Activated gamma-delta T cell (primary cell): Measurements from ENCODE around the gene RETREG1.
"Not testable (repeated sequence)": the region's sequence is repeated elsewhere in the genome, so short reads cannot be mapped to it uniquely, and the experiment has no call there.

ENCODE experiments used
- DNase-seq: peaks from one replicate; lab custom pipeline; 2025; lab: John Stamatoyannopoulos, UW

The RETREG1 gene

DNA sequence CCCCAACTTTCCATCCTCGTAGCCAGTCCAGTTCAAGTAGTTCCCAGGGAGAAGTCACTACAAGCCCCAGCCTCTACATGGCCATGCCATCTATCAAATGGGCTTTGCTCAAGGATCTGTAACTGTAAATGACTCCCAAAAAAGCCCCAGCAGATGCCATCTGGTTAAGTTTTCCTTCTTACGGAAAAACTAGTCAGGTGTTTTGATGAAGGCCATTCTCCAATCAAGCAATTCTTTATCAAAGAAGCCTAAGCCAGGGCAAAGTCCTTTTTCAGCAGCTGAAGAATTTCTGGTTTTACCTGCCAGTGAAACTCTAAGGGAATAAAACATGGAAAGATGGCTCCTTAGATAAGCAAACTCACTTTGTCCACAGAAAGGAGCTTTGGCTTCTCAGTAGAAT, 129.3 kb downstream of the RETREG1 start:
- no peak for DNase-seq

GRCh38 chr5:16486711-16487111, 130.1 kb downstream of the RETREG1 start:
- DNase-seq: no peak

DNA sequence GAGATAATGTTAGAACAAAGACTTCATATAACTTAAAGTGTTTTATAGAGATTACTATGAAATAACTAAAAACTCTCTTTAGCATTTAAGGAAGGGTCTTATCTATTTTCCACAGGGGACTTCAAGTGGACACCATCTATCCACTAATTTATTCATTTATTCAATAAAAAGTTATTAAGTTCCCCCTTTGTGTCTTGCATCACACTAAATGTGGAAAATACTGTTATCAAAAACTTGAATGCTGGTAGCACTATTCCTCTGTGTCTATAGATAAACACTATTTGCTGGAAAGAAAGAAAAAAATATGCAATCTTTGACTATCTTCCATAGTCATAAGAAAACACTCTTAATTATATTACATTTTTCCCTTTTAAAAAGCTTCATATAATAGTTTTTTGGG, 131.1 kb downstream of the RETREG1 start:
- no peak for DNase-seq

DNA sequence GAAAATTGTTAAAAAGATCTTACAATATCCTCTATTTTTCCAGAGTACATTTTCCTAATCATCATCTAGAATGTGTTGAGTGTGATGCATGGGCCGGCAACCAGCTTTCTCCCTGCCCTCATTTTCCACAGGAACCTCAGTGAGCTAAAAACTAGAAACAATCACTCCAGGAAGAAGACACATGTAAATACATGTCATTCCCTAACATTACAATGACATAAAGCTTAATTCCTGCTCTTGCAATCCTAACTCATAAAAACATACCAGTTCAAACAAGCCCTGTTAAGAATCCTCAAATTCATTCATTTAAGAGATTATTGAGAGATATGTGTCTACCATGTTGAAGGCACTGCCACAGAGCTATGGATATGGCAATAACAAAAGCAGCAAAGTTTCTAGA, 132.7 kb downstream of the RETREG1 start:
- DNase-seq: no peak

DNA sequence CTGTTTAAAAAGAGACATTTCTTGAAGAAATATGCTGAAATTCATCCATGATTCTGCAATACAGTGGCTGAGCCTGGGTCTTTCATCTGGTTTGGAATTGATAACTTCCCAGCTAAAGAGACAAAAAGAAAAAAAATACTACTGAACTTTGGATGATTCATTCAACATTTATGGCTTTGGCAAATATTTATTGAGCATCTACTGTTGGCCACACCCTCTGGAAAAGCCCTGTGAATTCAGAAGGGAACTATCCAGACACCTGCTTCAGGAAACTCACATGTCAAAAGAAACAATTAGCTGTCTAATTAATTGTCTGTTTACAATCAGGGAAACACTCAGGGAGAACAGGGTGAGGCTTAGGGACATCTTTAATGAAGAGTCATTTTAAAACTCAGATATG, 133.4 kb downstream of the RETREG1 start:
- no peak for DNase-seq

DNA sequence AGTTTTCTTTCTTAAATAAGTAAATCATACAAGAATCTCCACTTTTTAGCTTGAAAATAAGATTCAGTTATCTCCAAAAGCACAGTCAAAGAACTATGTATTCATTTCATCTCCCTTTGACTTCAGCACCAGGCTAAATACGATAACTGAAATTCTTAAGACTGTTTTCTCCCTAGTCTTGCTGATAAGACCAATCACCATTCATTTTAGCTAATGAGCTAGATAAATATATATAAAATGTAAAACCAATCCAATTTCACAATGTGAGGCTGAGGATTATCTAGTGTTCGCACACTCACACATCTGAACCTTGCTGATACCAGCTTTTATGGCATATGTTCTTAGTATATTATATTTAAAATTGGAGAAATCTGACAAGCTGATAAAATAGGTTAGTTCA, 133.9 kb downstream of the RETREG1 start:
- DNase-seq: no peak

GRCh38 chr5:16480821-16481538, 135.8 kb downstream of the RETREG1 start:
- no peak for DNase-seq

DNA sequence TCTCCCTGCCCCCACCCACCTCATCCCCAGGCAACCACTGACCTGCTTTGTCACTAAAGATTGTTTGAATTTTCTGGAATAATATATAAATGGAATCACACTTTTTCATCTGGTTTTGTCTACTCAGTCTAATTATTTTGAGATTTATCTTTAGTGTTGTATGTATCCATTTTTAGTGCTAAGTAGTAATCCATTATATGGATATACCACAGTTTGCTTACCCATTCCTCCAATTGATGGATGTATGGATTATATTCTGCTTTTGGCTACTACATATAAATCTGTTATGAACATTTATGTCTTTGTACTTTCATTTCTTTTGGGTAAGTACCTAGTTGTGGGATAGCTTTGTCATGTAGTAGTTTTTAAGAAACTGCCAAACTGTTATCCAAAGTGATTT, 136.7 kb downstream of the RETREG1 start:
- no peak for DNase-seq

DNA sequence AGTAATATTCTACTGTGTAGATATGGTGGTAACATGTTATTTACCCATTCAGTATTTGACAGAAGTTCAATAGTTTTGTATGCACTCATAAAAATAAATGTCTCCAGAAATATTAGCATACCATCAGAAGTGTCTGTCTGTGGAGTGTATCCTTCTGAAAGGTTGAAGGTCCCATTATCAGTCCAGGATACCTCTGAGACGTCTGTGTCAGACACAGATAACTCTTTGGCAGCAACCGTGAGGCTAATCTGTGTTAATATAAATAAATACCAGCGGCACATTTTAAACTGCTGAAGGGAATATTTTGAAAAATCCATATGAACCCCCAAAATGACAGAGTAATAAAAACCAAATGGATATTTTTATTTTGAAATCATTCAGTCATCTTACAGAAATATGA, 139.3 kb downstream of the RETREG1 start:
- DNase-seq: no peak

GRCh38 chr5:16476417-16476816, 140.4 kb downstream of the RETREG1 start:
- DNase-seq: not testable (repeated sequence)

- DNase-seq: no peak
Observed at GRCh38 chr5:16471387-16471786, 145.4 kb downstream of the RETREG1 start.

GRCh38 chr5:16467363-16468219, 149.2 kb downstream of the RETREG1 start:
- DNase-seq: no peak

DNA sequence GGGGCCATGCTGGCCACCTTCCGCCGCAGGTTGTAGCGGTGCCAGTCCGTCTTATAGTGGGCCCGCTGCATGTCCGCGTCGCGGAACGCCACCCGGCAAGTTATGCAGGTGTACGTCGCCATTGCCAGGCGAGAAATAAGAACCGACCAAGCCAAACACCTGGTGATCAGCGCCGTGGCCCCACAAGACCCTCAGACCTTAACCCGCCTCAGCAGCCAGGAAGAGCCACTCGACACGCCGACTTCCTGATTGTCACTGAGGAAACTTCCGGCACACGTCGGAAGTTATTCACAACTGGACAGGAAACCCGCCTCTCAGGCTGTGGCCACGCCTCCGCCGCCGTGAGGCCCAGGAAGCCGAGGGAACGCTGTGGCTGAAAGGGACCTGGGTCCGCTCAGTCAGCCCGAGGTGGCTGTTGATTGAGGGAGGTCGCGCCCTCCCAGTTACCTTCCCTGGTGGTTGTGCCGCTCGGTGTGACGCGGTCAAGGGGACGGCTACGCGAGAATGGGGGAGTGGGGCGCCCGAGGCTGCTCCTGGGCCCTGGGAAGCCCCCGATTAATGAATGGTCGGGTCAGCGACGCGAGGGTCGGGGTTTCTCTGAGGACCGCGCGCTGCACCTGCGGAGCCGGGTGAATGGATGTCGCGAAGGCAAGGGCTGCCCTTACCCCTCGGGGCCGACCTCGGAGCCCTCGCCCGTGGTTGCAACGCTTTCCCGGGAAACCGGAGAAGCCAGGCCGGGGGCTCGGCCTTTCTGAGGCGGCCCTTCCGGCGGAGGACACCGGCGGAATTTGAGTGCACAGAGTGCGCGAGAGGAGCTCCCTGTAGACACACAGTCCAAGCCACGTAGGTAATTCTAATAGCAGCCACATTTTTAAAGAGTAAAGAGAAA, 151.0 kb downstream of the RETREG1 start, which contains the start of gene ZNF622:
ZNF622 (minus strand) TSS at position 257 of the 889 bp plus-strand sequence; CDS start at position 122, 135 bp downstream.
- DNase-seq: peak; percentile 76

DNA sequence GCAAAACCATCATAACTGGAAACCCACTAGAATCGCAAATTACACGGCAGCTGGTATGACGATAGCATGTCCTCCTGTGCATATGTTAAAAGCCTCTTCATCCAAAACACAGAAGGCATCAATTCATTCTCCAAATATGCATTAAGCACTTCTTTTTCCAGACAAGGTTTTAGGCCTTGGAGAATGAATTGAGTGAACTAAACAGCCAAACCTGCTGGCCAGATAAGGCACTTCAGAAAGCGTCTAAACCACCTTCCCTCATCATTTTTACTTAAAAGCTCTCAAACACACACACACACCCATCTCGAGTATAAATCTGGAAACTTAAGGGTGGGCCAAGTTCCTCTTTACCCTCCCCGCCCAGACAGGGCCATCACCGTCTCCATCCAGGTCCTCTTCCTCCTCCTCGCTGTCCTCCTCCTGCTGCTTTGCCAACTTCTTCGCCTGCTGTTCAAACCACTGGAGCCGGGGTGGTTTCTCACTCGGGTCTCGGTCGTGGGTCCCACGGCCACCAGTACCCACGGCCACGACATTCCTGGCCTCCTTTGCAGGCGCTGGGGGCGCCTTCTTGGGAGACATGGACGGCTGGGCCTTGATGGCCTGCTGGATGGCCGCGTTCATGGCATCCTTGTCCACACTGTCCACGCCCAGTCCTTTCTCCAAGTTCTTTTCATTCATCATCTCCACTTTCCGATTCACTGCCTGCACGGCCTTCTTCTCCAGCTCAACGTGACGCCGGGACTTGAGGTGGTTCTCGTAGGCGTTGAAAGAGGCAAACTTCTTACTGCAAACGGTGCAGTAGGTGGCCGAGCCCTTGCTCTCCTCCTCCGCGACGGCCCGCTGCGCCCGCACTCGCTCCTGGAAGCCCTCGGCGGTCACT, 151.9 kb downstream of the RETREG1 start:
- no peak for DNase-seq

DNA sequence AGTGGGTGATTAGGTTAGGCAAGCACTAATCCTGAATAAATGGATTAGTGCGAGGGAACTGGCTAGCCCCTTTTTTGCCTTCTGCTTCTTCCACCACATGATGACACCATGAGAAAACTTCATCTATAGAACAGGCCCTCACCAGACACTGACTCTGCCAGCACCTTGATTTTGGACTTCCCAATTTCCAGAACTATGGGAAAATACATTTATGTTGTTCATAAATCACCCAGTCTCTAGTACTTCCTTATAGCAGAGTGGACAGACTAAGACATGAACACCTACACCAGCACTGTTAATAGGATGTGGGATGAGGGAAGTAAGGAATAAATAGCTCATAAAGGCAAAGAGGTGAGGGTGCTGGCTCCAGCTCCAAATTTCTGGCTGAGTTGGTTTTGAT, 152.6 kb downstream of the RETREG1 start:
- DNase-seq: no peak

- no peak for DNase-seq
Observed at GRCh38 chr5:16461782-16462181, 155.0 kb downstream of the RETREG1 start.

DNA sequence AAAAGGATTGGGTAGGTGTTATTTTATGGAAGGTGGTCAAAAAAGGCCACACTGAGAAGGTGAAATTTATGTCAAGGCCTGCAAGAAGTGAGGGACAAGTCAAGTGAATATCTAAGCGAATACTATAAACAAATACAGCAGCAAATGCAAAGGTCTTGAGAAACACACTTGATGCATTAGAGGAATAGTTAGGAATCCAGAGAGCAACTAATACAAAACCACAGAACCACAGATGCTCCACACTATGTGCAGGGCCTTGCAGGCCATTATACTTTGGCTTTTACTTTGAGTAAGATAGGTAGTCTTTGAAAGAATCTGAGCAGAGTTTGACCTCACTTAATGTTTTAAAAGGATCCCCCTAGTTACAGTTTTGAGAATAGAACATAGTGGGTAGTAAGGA, 155.8 kb downstream of the RETREG1 start:
- DNase-seq: no peak

DNA sequence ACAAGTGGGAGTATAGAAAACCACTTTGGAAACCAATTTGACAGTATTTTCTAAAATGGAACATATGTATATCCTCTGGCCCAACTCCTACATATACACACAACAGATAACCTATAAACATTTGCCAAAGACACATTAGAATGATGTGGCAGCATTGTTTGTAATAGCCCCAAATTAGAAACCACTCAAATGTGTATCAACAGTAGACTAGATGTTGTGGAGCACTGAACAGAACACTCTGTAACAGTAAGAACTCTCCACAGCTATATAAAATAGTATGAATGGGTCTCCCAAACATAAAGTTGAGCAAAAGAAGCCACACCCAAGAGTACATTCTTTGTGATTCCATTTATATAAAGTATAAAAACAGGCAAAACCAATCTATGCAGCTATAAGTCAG, 157.3 kb downstream of the RETREG1 start:
- DNase-seq: no peak

- DNase-seq: no peak
Observed at GRCh38 chr5:16457853-16458252, 158.9 kb downstream of the RETREG1 start.

DNA sequence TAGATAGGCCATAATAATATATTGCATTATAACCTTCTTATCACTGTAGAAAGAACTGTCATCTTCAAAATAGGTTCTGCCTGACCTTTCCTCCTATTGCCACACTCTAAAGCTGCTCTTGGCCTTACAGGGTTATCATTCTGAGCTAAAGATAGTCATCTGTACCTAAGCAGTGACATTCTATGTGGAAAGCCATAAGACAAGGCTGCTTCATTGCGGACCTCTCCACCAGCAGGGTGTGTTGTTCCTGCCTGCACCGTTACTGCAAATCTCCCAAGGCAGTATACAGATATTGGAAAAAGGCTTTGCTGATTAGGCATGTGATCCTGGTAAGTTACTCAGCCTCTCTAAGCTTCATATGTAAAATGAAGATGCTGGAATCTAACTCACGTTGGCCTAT, 159.3 kb downstream of the RETREG1 start:
- DNase-seq: no peak
